HG03039 (cell line): ENCODE results near the gene TEAD1.
"Not testable (repeated sequence)": the region's sequence is repeated elsewhere in the genome, so short reads cannot be mapped to it uniquely, and the experiment has no call there.

Experiments used
- ATAC-seq: cut with Tn5 transposase; IDR thresholded peaks from one replicate; pipeline ENCODE4 v1.9.1; 2021; ENCODE audit warnings: mild to moderate bottlenecking, moderate library complexity; ENCODE audit not compliant: unreplicated experiment

TEAD1 gene

GRCh38 chr11:12854829-12855228 lies 180.6 kb downstream of the TEAD1 start:
- ATAC-seq: no peak

GRCh38 chr11:12856338-12856737 lies 182.1 kb downstream of the TEAD1 start:
- no peak for ATAC-seq

- no peak for ATAC-seq
Measured at GRCh38 chr11:12857572-12857971, 183.4 kb downstream of the TEAD1 start.

- ATAC-seq: no peak
Measured at GRCh38 chr11:12859872-12860657, 185.8 kb downstream of the TEAD1 start.

GRCh38 chr11:12860827-12861226 lies 186.6 kb downstream of the TEAD1 start:
- no peak for ATAC-seq

GRCh38 chr11:12862696-12863469 lies 188.7 kb downstream of the TEAD1 start:
- no peak for ATAC-seq

- ATAC-seq: no peak
Measured at GRCh38 chr11:12863605-12864121, 189.4 kb downstream of the TEAD1 start.

GRCh38 chr11:12864316-12865156 lies 190.3 kb downstream of the TEAD1 start:
- no peak for ATAC-seq

- no peak for ATAC-seq
Measured at GRCh38 chr11:12865863-12866595, 191.8 kb downstream of the TEAD1 start.

- ATAC-seq: no peak
Measured at GRCh38 chr11:12867531-12867930, 193.3 kb downstream of the TEAD1 start.

GRCh38 chr11:12868315-12869073 lies 194.3 kb downstream of the TEAD1 start:
- ATAC-seq: no peak

GRCh38 chr11:12871241-12871640 lies 197.0 kb downstream of the TEAD1 start:
- no peak for ATAC-seq

- no peak for ATAC-seq
Measured at GRCh38 chr11:12871788-12872321, 197.6 kb downstream of the TEAD1 start.

GRCh38 chr11:12876340-12876739 lies 202.1 kb downstream of the TEAD1 start:
- no peak for ATAC-seq

- ATAC-seq: no peak
Measured at GRCh38 chr11:12876988-12877387, 202.8 kb downstream of the TEAD1 start.

GRCh38 chr11:12877508-12877907 lies 203.3 kb downstream of the TEAD1 start:
- ATAC-seq: not testable (repeated sequence)

- ATAC-seq: no peak
Measured at GRCh38 chr11:12880327-12880726, 206.1 kb downstream of the TEAD1 start.

- no peak for ATAC-seq
Measured at GRCh38 chr11:12882670-12883069, 208.4 kb downstream of the TEAD1 start.

GRCh38 chr11:12884751-12885318 lies 210.6 kb downstream of the TEAD1 start:
- ATAC-seq: no peak
